Measurements from ENCODE around the gene CCN6.

DNA sequence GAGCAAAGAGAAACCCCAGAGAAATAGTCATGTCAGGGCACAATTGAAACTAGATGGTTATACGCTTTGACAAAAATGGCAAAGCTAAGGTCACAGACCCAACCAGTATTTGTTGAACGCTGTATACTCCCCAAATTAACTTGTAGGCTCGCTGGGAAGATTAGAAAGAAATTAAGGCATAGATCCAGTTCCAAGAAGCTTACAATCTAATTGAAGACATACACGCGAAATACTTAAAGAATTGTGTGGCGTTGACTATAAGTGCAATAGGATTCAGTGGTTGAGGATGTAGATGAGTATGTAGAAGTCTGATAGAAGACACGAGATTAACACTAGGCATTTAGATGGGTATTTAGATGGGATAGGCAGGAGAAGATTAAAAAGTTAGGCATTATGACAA is 34.0 kb downstream of the CCN6 start:
- TF ChIP-seq CTCF (IDR thresholded peaks at IDR 0.05): no peak
- no peak for TF ChIP-seq POLR2A (IDR thresholded peaks at IDR 0.05)
